WERI-Rb-1 (cell line): Measurements from ENCODE around the gene GNG10.

ENCODE experiments used
- DNase-seq: peaks from one replicate; pipeline ENCODE4 v3.0.0-alpha.2; 2020
- H3K27ac ChIP-seq: fragments of 250-450 bp; sonication (Bioruptor Pico); 2 replicates; pipeline ENCODE4 v1.5.1; 2020; ENCODE audit warnings: mild to moderate bottlenecking, moderate library complexity
- H3K27me3 ChIP-seq: fragments of 250-450 bp; sonication (Bioruptor Pico); 2 replicates; pipeline ENCODE4 v1.5.1; 2021; ENCODE audit warnings: mild to moderate bottlenecking, low read depth, moderate library complexity; ENCODE audit not compliant: insufficient read depth, severe bottlenecking
- H3K36me3 ChIP-seq: fragments of 250-450 bp; sonication (Bioruptor Pico); 2 replicates; pipeline ENCODE4 v1.5.1; 2020; ENCODE audit warnings: mild to moderate bottlenecking, moderate library complexity
- H3K4me3 ChIP-seq: 2 replicates; pipeline ENCODE4 v1.5.1; 2011; ENCODE audit warnings: low read depth, mild to moderate bottlenecking, control low read depth, low read length
- H3K9me3 ChIP-seq: fragments of 250-450 bp; sonication (Bioruptor Pico); 2 replicates; pipeline ENCODE4 v1.5.1; 2021; ENCODE audit warnings: mild to moderate bottlenecking, moderate library complexity; ENCODE audit not compliant: severe bottlenecking
- CTCF ChIP-seq: IDR thresholded peaks from 2 replicates; pipeline ENCODE4 v1.5.1; 2011; ENCODE audit warnings: low read depth, mild to moderate bottlenecking, control low read depth, inconsistent platforms, low read length

The GNG10 gene

GRCh38 chr9:111719541-111719940 is 58.1 kb downstream of the GNG10 start:
- no peaks in the 10 kb centered on the region for H3K36me3 ChIP-seq
- H3K27ac ChIP-seq, result no peak overlapping the region
- H3K27me3 ChIP-seq, result no peaks in the 10 kb centered on the region
- H3K4me3 ChIP-seq, result no peak overlapping the region
- no peak for DNase-seq
- TF ChIP-seq CTCF, result no peak
- H3K9me3 ChIP-seq, result no peaks in the 10 kb centered on the region
